Measurements from ENCODE around the gene ITGA5.

The ITGA5 gene

GRCh38 chr12:54431911-54432814, 13.1 kb upstream of the ITGA5 start:
- TF ChIP-seq, protein P1, sequence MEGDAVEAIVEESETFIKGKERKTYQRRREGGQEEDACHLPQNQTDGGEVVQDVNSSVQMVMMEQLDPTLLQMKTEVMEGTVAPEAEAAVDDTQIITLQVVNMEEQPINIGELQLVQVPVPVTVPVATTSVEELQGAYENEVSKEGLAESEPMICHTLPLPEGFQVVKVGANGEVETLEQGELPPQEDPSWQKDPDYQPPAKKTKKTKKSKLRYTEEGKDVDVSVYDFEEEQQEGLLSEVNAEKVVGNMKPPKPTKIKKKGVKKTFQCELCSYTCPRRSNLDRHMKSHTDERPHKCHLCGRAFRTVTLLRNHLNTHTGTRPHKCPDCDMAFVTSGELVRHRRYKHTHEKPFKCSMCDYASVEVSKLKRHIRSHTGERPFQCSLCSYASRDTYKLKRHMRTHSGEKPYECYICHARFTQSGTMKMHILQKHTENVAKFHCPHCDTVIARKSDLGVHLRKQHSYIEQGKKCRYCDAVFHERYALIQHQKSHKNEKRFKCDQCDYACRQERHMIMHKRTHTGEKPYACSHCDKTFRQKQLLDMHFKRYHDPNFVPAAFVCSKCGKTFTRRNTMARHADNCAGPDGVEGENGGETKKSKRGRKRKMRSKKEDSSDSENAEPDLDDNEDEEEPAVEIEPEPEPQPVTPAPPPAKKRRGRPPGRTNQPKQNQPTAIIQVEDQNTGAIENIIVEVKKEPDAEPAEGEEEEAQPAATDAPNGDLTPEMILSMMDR (IDR thresholded peaks at IDR 0.05; ENCODE audit: low read depth, low read length): no peak
- no peak for DNase-seq (ENCODE audit: extremely low read depth, low read depth)

GRCh38 chr12:54430471-54431069, 11.5 kb upstream of the ITGA5 start:
- TF ChIP-seq, protein P1 (IDR thresholded peaks at IDR 0.05; ENCODE audit: low read depth, low read length): no peak
- DNase-seq (ENCODE audit: extremely low read depth, low read depth): no peak

- TF ChIP-seq, protein P1 (IDR thresholded peaks at IDR 0.05; ENCODE audit: low read depth, low read length): no peak
- DNase-seq (ENCODE audit: extremely low read depth, low read depth): no peak
Measured at GRCh38 chr12:54429014-54429471, 10.0 kb upstream of the ITGA5 start.

- TF ChIP-seq, protein P1 (IDR thresholded peaks at IDR 0.05; ENCODE audit: low read depth, low read length): no peak
- DNase-seq (ENCODE audit: extremely low read depth, low read depth): no peak
Measured at GRCh38 chr12:54428050-54429013, 9.3 kb upstream of the ITGA5 start.

- TF ChIP-seq, protein P1 (IDR thresholded peaks at IDR 0.05; ENCODE audit: low read depth, low read length): no peak
- DNase-seq (ENCODE audit: extremely low read depth, low read depth): no peak
Measured at GRCh38 chr12:54427106-54427505, 8.0 kb upstream of the ITGA5 start.

- TF ChIP-seq, protein P1 (IDR thresholded peaks at IDR 0.05; ENCODE audit: low read depth, low read length): no peak
- no peak for DNase-seq (ENCODE audit: extremely low read depth, low read depth)
Measured at GRCh38 chr12:54426690-54427089, 7.6 kb upstream of the ITGA5 start.
